ENCODE results near the gene LRG1.
A peak's percentile ranks its signal among the peaks of the same experiment; 100 is the strongest.
"Not testable (repeated sequence)": the region's sequence is repeated elsewhere in the genome, so short reads cannot be mapped to it uniquely, and the experiment has no call there.

Gene LRG1

GRCh38 chr19:4575267-4576015 is 35.6 kb upstream of the LRG1 start:
- DNase-seq: peak; percentile 94

GRCh38 chr19:4573682-4574081 is 33.8 kb upstream of the LRG1 start:
- DNase-seq: no peak

GRCh38 chr19:4571305-4571917 is 31.6 kb upstream of the LRG1 start:
- no peak for DNase-seq

GRCh38 chr19:4570916-4571304 is 31.1 kb upstream of the LRG1 start:
- DNase-seq: no peak

GRCh38 chr19:4570402-4570801 is 30.6 kb upstream of the LRG1 start:
- DNase-seq: no peak

GRCh38 chr19:4568886-4569285 is 29.1 kb upstream of the LRG1 start:
- no peak for DNase-seq

- no peak for DNase-seq
Observed at GRCh38 chr19:4567584-4568071, 27.8 kb upstream of the LRG1 start.

GRCh38 chr19:4566402-4567051 is 26.7 kb upstream of the LRG1 start:
- no peak for DNase-seq

- DNase-seq: not testable (repeated sequence)
Observed at GRCh38 chr19:4563562-4563961, 23.7 kb upstream of the LRG1 start.

- DNase-seq: not testable (repeated sequence)
Observed at GRCh38 chr19:4562085-4562484, 22.2 kb upstream of the LRG1 start.

GRCh38 chr19:4559569-4559968 is 19.7 kb upstream of the LRG1 start, which contains the start of gene SEMA6B:
Gene SEMA6B (minus strand): TSS chr19:4559684. CDS start chr19:4558457, 1,227 bp downstream.
- DNase-seq: no peak

GRCh38 chr19:4557971-4558941 is 18.4 kb upstream of the LRG1 start:
- no peak for DNase-seq

GRCh38 chr19:4557144-4557970 is 17.5 kb upstream of the LRG1 start:
- no peak for DNase-seq

GRCh38 chr19:4556597-4557127 is 16.8 kb upstream of the LRG1 start:
- peak; percentile 38 for DNase-seq

- no peak for DNase-seq
Observed at GRCh38 chr19:4555657-4556561, 16.1 kb upstream of the LRG1 start.

GRCh38 chr19:4554717-4555116 is 14.9 kb upstream of the LRG1 start:
- no peak for DNase-seq

GRCh38 chr19:4553775-4554174 is 13.9 kb upstream of the LRG1 start:
- DNase-seq: no peak

GRCh38 chr19:4553092-4553695 is 13.4 kb upstream of the LRG1 start:
- no peak for DNase-seq

- DNase-seq: no peak
Observed at GRCh38 chr19:4552525-4552819, 12.6 kb upstream of the LRG1 start.

GRCh38 chr19:4550479-4551050 is 10.7 kb upstream of the LRG1 start:
- no peak for DNase-seq

Data from NCI-H226 (cell line).